ENCODE data around the gene UAP1. TPM values are rescaled to one million over a fixed set of nuclear protein-coding genes. Genes with fewer than 3 reads are reported as not detected.

The UAP1 gene
- total RNA-seq, 1 experiment from 2014 or later = 26.9 TPM

DNA sequence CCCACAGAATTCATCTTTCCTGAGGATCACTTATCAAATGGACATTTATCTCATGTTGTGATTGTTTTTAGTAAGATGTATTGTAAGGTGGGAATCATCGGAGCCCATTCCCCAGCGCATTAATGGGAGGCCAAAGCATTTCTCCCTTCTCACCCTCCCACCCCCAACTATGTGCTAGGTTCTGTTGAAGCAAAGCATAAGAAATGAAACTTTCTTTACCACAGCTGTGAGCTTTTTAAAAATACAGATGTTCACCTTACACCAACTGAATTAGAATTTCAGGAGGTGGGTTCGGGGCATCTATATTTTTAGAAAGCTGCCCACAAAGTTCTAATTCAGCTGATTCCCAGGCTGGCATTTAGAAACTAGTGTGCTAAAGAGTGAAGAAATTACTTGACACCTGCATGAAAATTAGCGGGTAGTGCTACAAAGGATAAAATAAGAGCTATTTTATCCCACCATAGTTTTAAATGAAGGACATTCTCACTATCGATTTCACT, 26.3 kb downstream of the UAP1 start:
- H3K79me1 ChIP-seq (ENCODE audit: insufficient read depth, low read depth, low read length, poor library complexity, severe bottlenecking) = no peaks in the 10 kb centered on the region
- Mint-ChIP-seq H3K36me3 (ENCODE audit: insufficient read depth in 1 of 3, low read depth in 3 of 3) (peaks cover 2 to 16% (median 15%) of the 10 kb centered on the region in 3 experiments; a peak in 6 of 7 replicates), H3K4me3 (no peak overlapping the region), H3K27me3 (ENCODE audit: low read depth) (no peaks in the 10 kb centered on the region), H3K4me1 (no peaks in the 10 kb centered on the region), H3K9me3 (no peaks in the 10 kb centered on the region), H3K27ac (no peak overlapping the region)
- H2BK120ac ChIP-seq (ENCODE audit: low read depth, low read length, poor library complexity, severe bottlenecking) = no peak overlapping the region
- no peak overlapping the region for H3K18ac ChIP-seq (ENCODE audit: insufficient read length, low read depth, low read length)
- no peak overlapping the region for H3K56ac ChIP-seq (ENCODE audit: insufficient read length, low read depth, low read length)
- H4K8ac ChIP-seq (replicated peaks; ENCODE audit: insufficient read length, low read depth, low read length) = no peak overlapping the region
- H2BK15ac ChIP-seq (ENCODE audit: low read depth, low read length) = no peak overlapping the region
- no peak overlapping the region for H3K4ac ChIP-seq (ENCODE audit: low read depth, low read length)
- H3K9me3 ChIP-seq (ENCODE audit: control insufficient read depth, low read depth, low read length) = no peaks in the 10 kb centered on the region
- no peak overlapping the region for H2BK20ac ChIP-seq (ENCODE audit: low read depth, low read length, poor library complexity, severe bottlenecking)
- WGBS (ENCODE audit: extremely low coverage, insufficient read length, low lambda C conversion rate) = no CpG with 5 or more reads among the region's 5 CpGs
- H3T11ph ChIP-seq (ENCODE audit: low read length) = no peak overlapping the region
- DNase-seq = no peak
- no peak overlapping the region for H3K14ac ChIP-seq (ENCODE audit: insufficient read depth, low read length)
- H2BK12ac ChIP-seq (ENCODE audit: insufficient read length, low read depth, low read length) = no peak overlapping the region
- no peak overlapping the region for H4K91ac ChIP-seq (ENCODE audit: insufficient read length, low read depth, low read length)
- H3K27ac ChIP-seq (ENCODE audit: insufficient read length, low read depth, low read length) = no peak overlapping the region
- TF ChIP-seq, protein P1, sequence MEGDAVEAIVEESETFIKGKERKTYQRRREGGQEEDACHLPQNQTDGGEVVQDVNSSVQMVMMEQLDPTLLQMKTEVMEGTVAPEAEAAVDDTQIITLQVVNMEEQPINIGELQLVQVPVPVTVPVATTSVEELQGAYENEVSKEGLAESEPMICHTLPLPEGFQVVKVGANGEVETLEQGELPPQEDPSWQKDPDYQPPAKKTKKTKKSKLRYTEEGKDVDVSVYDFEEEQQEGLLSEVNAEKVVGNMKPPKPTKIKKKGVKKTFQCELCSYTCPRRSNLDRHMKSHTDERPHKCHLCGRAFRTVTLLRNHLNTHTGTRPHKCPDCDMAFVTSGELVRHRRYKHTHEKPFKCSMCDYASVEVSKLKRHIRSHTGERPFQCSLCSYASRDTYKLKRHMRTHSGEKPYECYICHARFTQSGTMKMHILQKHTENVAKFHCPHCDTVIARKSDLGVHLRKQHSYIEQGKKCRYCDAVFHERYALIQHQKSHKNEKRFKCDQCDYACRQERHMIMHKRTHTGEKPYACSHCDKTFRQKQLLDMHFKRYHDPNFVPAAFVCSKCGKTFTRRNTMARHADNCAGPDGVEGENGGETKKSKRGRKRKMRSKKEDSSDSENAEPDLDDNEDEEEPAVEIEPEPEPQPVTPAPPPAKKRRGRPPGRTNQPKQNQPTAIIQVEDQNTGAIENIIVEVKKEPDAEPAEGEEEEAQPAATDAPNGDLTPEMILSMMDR (conservative IDR thresholded peaks at IDR 0.05) = no peak
- H2AFZ ChIP-seq (ENCODE audit: low read length) = no peak overlapping the region
- H3K9ac ChIP-seq (ENCODE audit: extremely low read depth, insufficient read length, low read length) = no peak overlapping the region
- no peak overlapping the region for H3K4me2 ChIP-seq (ENCODE audit: insufficient read depth, insufficient read length, low read length)
- no peaks in the 10 kb centered on the region for H3K27me3 ChIP-seq (ENCODE audit: insufficient read depth, low read length)
- no peaks in the 10 kb centered on the region for H3K23me2 ChIP-seq (ENCODE audit: insufficient read length, low read depth, low read length, poor library complexity, severe bottlenecking)
- H4K20me1 ChIP-seq (ENCODE audit: control insufficient read depth, insufficient read depth, insufficient read length) = no peaks in the 10 kb centered on the region
- no peak overlapping the region for H4K5ac ChIP-seq (ENCODE audit: insufficient read length, low read depth, low read length)
- no peak overlapping the region for H2BK5ac ChIP-seq (ENCODE audit: insufficient read length, low read length)
- H2AK5ac ChIP-seq (ENCODE audit: insufficient read length, low read length) = no peak overlapping the region
- no peak overlapping the region for H3K23ac ChIP-seq (ENCODE audit: insufficient read length, low read depth, low read length)
- no peaks in the 10 kb centered on the region for H3K4me1 ChIP-seq (ENCODE audit: insufficient read depth, low read length)
- no peaks in the 10 kb centered on the region for H3K79me2 ChIP-seq (ENCODE audit: insufficient read depth, low read length)

All from H9 (cell line).